Heart left ventricle (tissue), 13 donors: ENCODE results near the gene KCNC4.

Source experiments
- CTCF ChIP-seq, 12 donors: fragments of 200-600 bp; sonication (generic) in 4 of 12; IDR thresholded peaks; one replicate each; pipeline versions ENCODE4 v1.5.0 to v1.8.0; 2018 to 2022; ENCODE audit warnings: antibody characterized with exemption in 12 of 12, mild to moderate bottlenecking in 5 of 12
- POLR2A ChIP-seq, 2 donors: fragments of 450-650 bp; IDR thresholded peaks; one replicate each; pipeline ENCODE4 v1.6.1; 2017; ENCODE audit warnings: antibody characterized with exemption in 2 of 2, mild to moderate bottlenecking in 2 of 2, moderate library complexity in 2 of 2
- donor health status: ischemic (EF 13 %, LVEDD 7.1; RV severe dilation, severe dysfunction).
- donor health status: DM: no; HTN: yes; CAD: no.
- donor health status: DM: no; HTN: no; CAD: no.
- donor health status: ischemic (EF 25% LVEDD 6.9; RV normal size, moderate dysfunction).
- donor health status: ischemic (EF 25% LVEDD 5.7; RV mildly dilated, moderate dysfunction).
- donor health status: ischemic (EF 35%, LVEDD 5.7; RV mildly dilated, moderate dysfunction).
- donor health status: nonischemic (EF 11% LVEDD 7.7; RV severe dilation, severe dysfunction).
- donor health status: DM: yes; HTN: yes; CAD: no.
- donor health status: PGD.
- donor health status: ischemic (EF 29% LVEDD 5.4; RV normal size, mild dysfunction).
- donor health status: nonischemic (EF 23%, LVEDD 6.1; RV moderate dilation, normal function).

GRCh38 chr1:110235181-110235833, 25.2 kb downstream of the KCNC4 start:
- TF ChIP-seq CTCF (IDR thresholded peaks at IDR 0.05) (no peak), POLR2A (IDR thresholded peaks at IDR 0.05) (no peak)
